Caco-2 (cell line): ENCODE results near the gene ZNF346. TPM values are rescaled to one million over a fixed set of nuclear protein-coding genes. Genes with fewer than 3 reads are reported as not detected.

Experiments
- BruUV-seq: library from RNA; stranded (reverse); fragments of 400-500 nt; replicated peaks from 2 replicates; lab custom pipeline; 2021; lab: Mats Ljungman, UMichigan
- CTCF ChIA-PET: fragments of 300-600 bp; sonication (Branson Sonifier 250); formaldehyde crosslinking; loops from one replicate; lab custom pipeline; 2022; ENCODE audit warnings: antibody characterized with exemption; lab: Charles Lee
- POLR2A ChIA-PET: fragments of 300-600 bp; sonication (Branson Sonifier 250); formaldehyde crosslinking; loops from one replicate; lab custom pipeline; 2022; ENCODE audit warnings: antibody characterized with exemption; lab: Charles Lee
- DNase-seq, 2 experiments: peaks; one replicate each; pipeline versions ENCODE4 v3.0.0 to v3.0.0-alpha.2; 2020 to 2022
- H3K27me3 ChIP-seq: replicated peaks from 2 replicates; pipeline ENCODE4 v1.6.0; 2011; ENCODE audit warnings: low read length; ENCODE audit not compliant: control insufficient read depth, insufficient read depth
- H3K36me3 ChIP-seq: 2 replicates; pipeline ENCODE4 v1.5.1; 2011; ENCODE audit warnings: low read length; ENCODE audit not compliant: control insufficient read depth, insufficient read depth
- H3K4me1 ChIP-seq: fragments of 250-450 bp; sonication (Bioruptor Pico); 2 replicates; pipeline ENCODE4 v1.5.1; 2020; ENCODE audit warnings: mild to moderate bottlenecking
- H3K4me3 ChIP-seq: 2 replicates; pipeline ENCODE4 v1.5.1; 2011; ENCODE audit warnings: low read depth, mild to moderate bottlenecking, control low read depth, low read length
- H3K9me3 ChIP-seq: fragments of 250-450 bp; sonication (Bioruptor Pico); 2 replicates; pipeline ENCODE4 v1.5.1; 2020; ENCODE audit warnings: mild to moderate bottlenecking, moderate library complexity
- H3K27ac Mint-ChIP-seq: one replicate; pipeline ENCODE4 v1.8.0; 2022; ENCODE audit warnings: mixed read lengths; ENCODE audit not compliant: unreplicated experiment
- H3K27me3 Mint-ChIP-seq: one replicate; pipeline ENCODE4 v1.8.0; 2022; ENCODE audit warnings: mixed read lengths; ENCODE audit not compliant: insufficient read depth, unreplicated experiment
- H3K36me3 Mint-ChIP-seq: one replicate; pipeline ENCODE4 v1.8.0; 2022; ENCODE audit warnings: mild to moderate bottlenecking, mixed read lengths; ENCODE audit not compliant: insufficient read depth, unreplicated experiment
- H3K4me1 Mint-ChIP-seq: one replicate; pipeline ENCODE4 v1.8.0; 2022; ENCODE audit warnings: low read depth, mixed read lengths; ENCODE audit not compliant: unreplicated experiment
- H3K4me3 Mint-ChIP-seq: one replicate; pipeline ENCODE4 v1.8.0; 2022; ENCODE audit warnings: mild to moderate bottlenecking, moderate library complexity, mixed read lengths; ENCODE audit not compliant: unreplicated experiment
- H3K9me3 Mint-ChIP-seq: one replicate; pipeline ENCODE4 v1.8.0; 2022; ENCODE audit warnings: mixed read lengths; ENCODE audit not compliant: unreplicated experiment
- intact Hi-C: fragments of 100-400 bp; cut with micrococcal nuclease; formaldehyde crosslinking; loops from one replicate; pipeline ENCODE4 v1.10.0; 2022; ENCODE audit not compliant: unreplicated experiment
- total RNA-seq: library from RNA; stranded (reverse); gene quantifications from 2 replicates; pipeline ENCODE4 v1.2.3, GENCODE V29; 2022
- TF ChIP-seq, protein P1 (sequence below), 2 experiments: fragments of 200-600 bp in 1 of 2; IDR thresholded peaks; 1 replicate in 1 of 2; 2 replicates in 1 of 2; pipeline versions ENCODE4 v1.5.1 to v1.8.0; 2011 to 2022; ENCODE audit warnings: antibody characterized with exemption in 1 of 2, control low read depth in 1 of 2, inconsistent platforms in 1 of 2, low read depth in 1 of 2, low read length in 1 of 2, mild to moderate bottlenecking in 1 of 2, moderate library complexity in 1 of 2; ENCODE audit not compliant: insufficient read depth in 1 of 2, severe bottlenecking in 1 of 2, unreplicated experiment in 1 of 2

Gene ZNF346
- total RNA-seq, 1 experiment from 2014 or later, result 24.2 TPM

DNA sequence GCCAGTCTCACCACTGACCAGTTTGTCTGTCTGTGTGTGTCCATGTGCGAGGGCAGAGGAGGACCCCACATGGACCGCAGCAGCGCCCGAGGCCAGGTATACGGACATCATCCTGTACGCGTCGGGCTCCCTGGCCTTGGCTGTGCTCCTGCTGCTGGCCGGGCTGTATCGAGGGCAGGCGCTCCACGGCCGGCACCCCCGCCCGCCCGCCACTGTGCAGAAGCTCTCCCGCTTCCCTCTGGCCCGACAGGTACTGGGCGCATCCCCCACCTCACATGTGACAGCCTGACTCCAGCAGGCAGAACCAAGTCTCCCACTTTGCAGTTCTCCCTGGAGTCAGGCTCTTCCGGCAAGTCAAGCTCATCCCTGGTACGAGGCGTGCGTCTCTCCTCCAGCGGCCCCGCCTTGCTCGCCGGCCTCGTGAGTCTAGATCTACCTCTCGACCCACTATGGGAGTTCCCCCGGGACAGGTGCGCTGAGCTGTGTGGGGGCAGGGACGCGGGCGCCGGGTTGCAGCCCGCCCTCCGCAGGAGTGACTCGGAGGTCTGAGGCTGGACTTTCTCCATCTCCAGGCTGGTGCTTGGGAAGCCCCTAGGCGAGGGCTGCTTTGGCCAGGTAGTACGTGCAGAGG, 70.7 kb downstream of the ZNF346 start:
- no TSS peak for BruUV-seq

DNA sequence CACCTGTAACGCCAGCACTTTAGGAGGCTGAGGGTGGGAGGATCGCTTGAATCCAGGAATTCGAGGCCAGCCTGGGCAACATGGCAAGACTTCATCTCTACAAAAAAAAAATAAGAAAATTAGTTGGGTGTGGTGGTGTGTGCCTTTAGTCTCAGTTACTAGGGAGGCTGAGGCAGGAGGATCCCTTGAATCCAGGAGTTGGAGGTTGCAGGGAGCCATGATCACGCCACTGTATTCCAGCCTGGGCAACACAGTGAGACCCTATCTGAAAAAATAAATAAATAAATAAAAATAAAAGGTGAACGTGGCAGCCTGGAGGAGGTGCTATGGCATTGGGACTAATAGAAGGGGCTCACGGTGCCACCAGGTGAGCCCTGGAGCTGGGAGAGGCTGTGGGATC, 71.3 kb downstream of the ZNF346 start:
- Mint-ChIP-seq H3K36me3 (peaks cover 89% of the 10 kb centered on the region), H3K4me1 (peaks cover 11% of the 10 kb centered on the region), H3K27me3 (no peaks in the 10 kb centered on the region), H3K4me3 (no peak overlapping the region), H3K27ac (no peak overlapping the region), H3K9me3 (no peaks in the 10 kb centered on the region)
- H3K36me3 ChIP-seq, result peaks cover 19% of the 10 kb centered on the region
- ChIA-PET CTCF (interaction anchor here (1.6 kb wide), 1 partner anchor 18 kb away, joined by 3 read pairs; no protein-coding TSS in a partner anchor), POLR2A (no interaction called here)
- peaks cover 22% of the 10 kb centered on the region for H3K4me1 ChIP-seq
- no peak overlapping the region for H3K4me3 ChIP-seq
- no TSS peak for BruUV-seq
- DNase-seq, result no peak
- H3K9me3 ChIP-seq, result no peaks in the 10 kb centered on the region
- no peaks in the 10 kb centered on the region for H3K27me3 ChIP-seq
- TF ChIP-seq, protein P1, sequence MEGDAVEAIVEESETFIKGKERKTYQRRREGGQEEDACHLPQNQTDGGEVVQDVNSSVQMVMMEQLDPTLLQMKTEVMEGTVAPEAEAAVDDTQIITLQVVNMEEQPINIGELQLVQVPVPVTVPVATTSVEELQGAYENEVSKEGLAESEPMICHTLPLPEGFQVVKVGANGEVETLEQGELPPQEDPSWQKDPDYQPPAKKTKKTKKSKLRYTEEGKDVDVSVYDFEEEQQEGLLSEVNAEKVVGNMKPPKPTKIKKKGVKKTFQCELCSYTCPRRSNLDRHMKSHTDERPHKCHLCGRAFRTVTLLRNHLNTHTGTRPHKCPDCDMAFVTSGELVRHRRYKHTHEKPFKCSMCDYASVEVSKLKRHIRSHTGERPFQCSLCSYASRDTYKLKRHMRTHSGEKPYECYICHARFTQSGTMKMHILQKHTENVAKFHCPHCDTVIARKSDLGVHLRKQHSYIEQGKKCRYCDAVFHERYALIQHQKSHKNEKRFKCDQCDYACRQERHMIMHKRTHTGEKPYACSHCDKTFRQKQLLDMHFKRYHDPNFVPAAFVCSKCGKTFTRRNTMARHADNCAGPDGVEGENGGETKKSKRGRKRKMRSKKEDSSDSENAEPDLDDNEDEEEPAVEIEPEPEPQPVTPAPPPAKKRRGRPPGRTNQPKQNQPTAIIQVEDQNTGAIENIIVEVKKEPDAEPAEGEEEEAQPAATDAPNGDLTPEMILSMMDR (IDR thresholded peaks at IDR 0.05; ENCODE audit: insufficient read depth in 1 of 2, low read depth in 1 of 2, low read length in 1 of 2, severe bottlenecking in 1 of 2, unreplicated experiment in 1 of 2), result no peak
- intact Hi-C loops, result no loop called here

More for the DNA sequence above, 70.7 kb downstream of the ZNF346 start:
- H3K27me3 Mint-ChIP-seq, result no peaks in the 10 kb centered on the region
- CTCF ChIA-PET, result no interaction called here
- H3K4me1 Mint-ChIP-seq, result peaks cover 11% of the 10 kb centered on the region
- DNase-seq, result no peak
- POLR2A ChIA-PET, result no interaction called here
- H3K36me3 Mint-ChIP-seq, result peaks cover 83% of the 10 kb centered on the region
- H3K4me3 Mint-ChIP-seq, result no peak overlapping the region
- Histone ChIP-seq H3K27me3 (no peaks in the 10 kb centered on the region), H3K4me1 (peaks cover 22% of the 10 kb centered on the region), H3K36me3 (peaks cover 19% of the 10 kb centered on the region), H3K4me3 (no peak overlapping the region), H3K9me3 (no peaks in the 10 kb centered on the region)
- H3K27ac Mint-ChIP-seq, result no peak overlapping the region
- intact Hi-C loops, result no loop called here
- TF ChIP-seq, protein P1 (IDR thresholded peaks at IDR 0.05; ENCODE audit: insufficient read depth in 1 of 2, low read depth in 1 of 2, low read length in 1 of 2, severe bottlenecking in 1 of 2, unreplicated experiment in 1 of 2), result no peak
- H3K9me3 Mint-ChIP-seq, result no peaks in the 10 kb centered on the region

DNA sequence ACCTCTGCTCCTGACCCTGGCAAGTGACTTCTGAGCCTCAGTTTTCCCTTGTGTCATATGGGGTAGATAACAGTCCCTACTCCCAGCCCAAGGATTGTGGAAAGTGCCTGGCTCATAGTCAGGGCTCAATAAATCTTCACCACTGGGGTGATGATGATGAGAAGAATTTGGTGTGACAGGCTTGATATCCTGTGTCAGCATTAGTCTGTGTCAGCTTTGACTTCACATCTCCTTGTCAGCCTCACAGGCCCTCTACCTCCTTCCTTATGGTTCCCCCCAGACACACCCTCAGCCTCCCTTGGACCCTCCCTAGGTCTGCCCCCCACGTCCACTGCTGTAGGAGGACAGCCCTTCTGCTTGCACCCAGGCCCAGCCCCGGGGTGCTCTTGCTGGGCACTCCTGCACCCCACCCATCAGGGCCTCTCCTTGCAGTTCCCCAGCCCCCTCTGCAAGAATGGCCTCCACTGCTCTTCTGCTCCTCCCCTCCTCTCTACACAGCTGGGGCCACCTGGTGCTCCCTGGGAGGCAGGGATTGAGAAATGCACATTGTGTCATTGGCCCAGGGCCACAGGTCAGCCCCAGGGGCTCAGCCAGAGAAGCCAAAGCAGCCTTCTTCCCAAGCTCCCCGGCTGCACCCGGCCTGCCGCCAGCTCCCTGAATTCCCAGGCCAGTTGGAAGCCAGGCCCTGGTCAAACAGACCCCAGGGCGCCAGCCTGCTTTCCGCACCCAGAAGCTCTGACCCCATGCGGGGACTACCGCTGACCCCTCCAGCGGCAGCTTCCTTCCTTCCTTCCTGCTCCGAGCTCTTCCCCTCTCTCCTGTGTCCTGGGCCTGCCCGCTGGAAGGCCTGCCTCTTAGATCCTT, 72.0 kb downstream of the ZNF346 start:
- intact Hi-C loops, result no loop called here
- peak; percentile 59 to 71 for DNase-seq
- ChIA-PET POLR2A (interaction anchor here (0.6 to 1.5 kb wide), 2 partner anchors 11 to 23 kb away, joined by 3 to 4 read pairs; no protein-coding TSS in a partner anchor), CTCF (interaction anchor here (0.6 to 1.6 kb wide), 3 partner anchors 8 to 18 kb away, joined by 3 to 6 read pairs (median 5); partner anchors contain the start of gene FGFR4)
- Histone ChIP-seq H3K9me3 (no peaks in the 10 kb centered on the region), H3K4me3 (no peak overlapping the region), H3K27me3 (no peaks in the 10 kb centered on the region), H3K4me1 (peaks cover 22% of the 10 kb centered on the region), H3K36me3 (peaks cover 19% of the 10 kb centered on the region)
- TF ChIP-seq, protein P1 (IDR thresholded peaks at IDR 0.05; ENCODE audit: insufficient read depth in 1 of 2, low read depth in 1 of 2, low read length in 1 of 2, severe bottlenecking in 1 of 2, unreplicated experiment in 1 of 2), result no peak
- Mint-ChIP-seq H3K4me3 (no peak overlapping the region), H3K27me3 (no peaks in the 10 kb centered on the region), H3K36me3 (peaks cover 89% of the 10 kb centered on the region), H3K27ac (peak overlapping the region; percentile 15), H3K9me3 (no peaks in the 10 kb centered on the region), H3K4me1 (peaks cover 11% of the 10 kb centered on the region)
- no TSS peak for BruUV-seq
